Measurements from ENCODE around the gene MEG3. TPM values are rescaled to one million over a fixed set of nuclear protein-coding genes. Genes with fewer than 3 reads are reported as not detected.

MEG3 gene
- total and polyA plus RNA-seq, 2 of the 8 experiments (the other 6 are each of a cell fraction or from before 2014, with no cell fraction given): 0.17 to 1.1 TPM

DNA sequence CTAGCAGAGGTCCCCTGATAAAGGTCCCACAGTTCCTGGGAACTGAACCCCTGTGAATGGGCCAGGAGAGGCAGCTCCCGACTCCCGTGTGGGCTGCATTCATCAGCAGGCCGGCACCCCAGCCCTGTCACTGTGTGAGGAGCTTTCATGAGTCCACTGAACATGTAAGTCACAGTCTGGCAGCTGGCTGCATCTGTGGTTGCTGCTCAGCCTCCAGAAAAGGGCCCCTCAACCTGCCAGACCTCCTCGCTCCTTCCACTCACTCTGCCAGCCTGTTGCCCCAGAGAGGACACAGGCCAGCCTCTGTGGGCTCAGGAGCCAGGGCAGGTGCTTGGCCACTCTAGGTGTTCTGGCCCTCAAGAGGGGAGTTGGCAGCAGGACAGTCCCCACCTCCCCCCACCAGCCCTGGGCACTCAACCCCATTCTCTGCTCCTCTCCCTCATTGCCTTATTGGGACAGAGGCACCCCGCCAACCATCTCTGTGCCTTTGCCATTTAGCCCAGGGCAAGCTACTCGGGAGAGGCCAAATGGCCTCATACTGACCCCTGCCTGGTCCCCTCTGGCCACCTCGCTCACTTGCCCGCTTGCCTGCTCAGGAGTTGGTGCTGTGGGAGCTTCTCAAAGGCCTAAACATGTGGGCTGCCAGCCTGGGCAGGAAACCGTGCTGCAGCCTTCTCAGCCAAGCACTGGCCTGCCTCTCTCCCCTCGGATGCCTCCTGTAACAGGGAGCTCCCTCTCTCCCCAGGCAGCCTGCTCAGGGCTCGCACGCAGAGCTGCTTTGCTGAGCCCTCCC, 75.7 kb downstream of the MEG3 start:
- Histone ChIP-seq H3K27me3 (replicated peaks in 1 of 4; ENCODE audit: control insufficient read depth in 3 of 4, extremely low read depth in 1 of 4, insufficient read depth in 3 of 4, low read length in 3 of 4) (peaks cover 3 to 35% (median 31%) of the 10 kb centered on the region in 4 experiments), H3K4me1 (replicated peaks in 1 of 4; ENCODE audit: control insufficient read depth in 3 of 4, insufficient read depth in 4 of 4, low read length in 3 of 4) (peaks cover 5 to 36% (median 10%) of the 10 kb centered on the region in 4 experiments), H2BK5ac (ENCODE audit: low read depth, low read length) (no peak overlapping the region), H2BK120ac (replicated peaks; ENCODE audit: low read depth, low read length) (no peak overlapping the region), H4K5ac (ENCODE audit: insufficient read length, low read depth, low read length) (no peak overlapping the region), H3K56ac (replicated peaks; ENCODE audit: insufficient read length, low read depth, low read length) (no peak overlapping the region), H2AK5ac (ENCODE audit: low read depth, low read length) (no peak overlapping the region; the same call in 1 of the 2 replicates), H3K4ac (replicated peaks; ENCODE audit: insufficient read length, low read depth, low read length) (no peak overlapping the region), H4K91ac (replicated peaks; ENCODE audit: insufficient read length, low read length) (no peak overlapping the region), H3K14ac (ENCODE audit: insufficient read length) (no peak overlapping the region), H4K8ac (ENCODE audit: extremely low read depth, insufficient read depth, low read length) (no peak overlapping the region; the same call in 1 of the 2 replicates), H2BK20ac (ENCODE audit: low read length) (0 out of 2 replicates have a peak overlapping the region, but pooled peaks have one; percentile 18), H3K4me2 (ENCODE audit: insufficient read depth in 1 of 2, low read depth in 2 of 2, low read length in 2 of 2) (peak overlapping the region in 1 of 2 experiments; percentile 83; a peak in 3 of 4 replicates), H3K4me3 (ENCODE audit: extremely low read depth in 1 of 4, insufficient read depth in 2 of 4, low read depth in 3 of 4, low read length in 4 of 4) (no peak overlapping the region), H2BK12ac (ENCODE audit: low read depth, low read length) (peak overlapping the region; percentile 60; the same call in 1 of the 2 replicates), H2AFZ (ENCODE audit: low read length) (no peak overlapping the region), H3K9ac (replicated peaks in 1 of 4; ENCODE audit: extremely low read depth in 1 of 4, low read depth in 3 of 4, low read length in 3 of 4) (no peak overlapping the region), H3K79me2 (ENCODE audit: control insufficient read depth in 1 of 2, insufficient read depth in 2 of 2, low read length in 2 of 2) (no peaks in the 10 kb centered on the region), H3K18ac (ENCODE audit: extremely low read depth, low read length) (0 out of 2 replicates have a peak overlapping the region, but pooled peaks have one; percentile 19), H3K27ac (ENCODE audit: low read depth, low read length) (no peak overlapping the region), H3K79me1 (ENCODE audit: low read depth, low read length) (no peaks in the 10 kb centered on the region), H2BK15ac (ENCODE audit: low read length) (no peak overlapping the region), H4K20me1 (replicated peaks in 1 of 2; ENCODE audit: control insufficient read depth in 1 of 2, insufficient read depth in 2 of 2, low read length in 2 of 2) (no peaks in the 10 kb centered on the region), H3K23me2 (ENCODE audit: low read depth, low read length) (peaks cover 7% of the 10 kb centered on the region), H3K36me3 (ENCODE audit: control insufficient read depth in 2 of 4, insufficient read depth in 4 of 4, low read length in 3 of 4) (no peaks in the 10 kb centered on the region), H3K9me3 (ENCODE audit: insufficient read depth in 2 of 2, low read depth in 1 of 2, low read length in 1 of 2) (peaks cover 0 to 8% of the 10 kb centered on the region in 2 experiments; a peak in 1 of 4 replicates), H3K23ac (ENCODE audit: insufficient read length) (no peak overlapping the region)
- ChIA-PET CTCF (ENCODE audit: partially characterized antibody) (interaction anchor here (0.6 to 6.5 kb wide), 52 partner anchors 10 to 766 kb away, joined by 3 to 70 read pairs (median 4); no protein-coding TSS in a partner anchor), POLR2A (ENCODE audit: partially characterized antibody) (no interaction called here)
- FAIRE-seq (no peak), DNase-seq (ENCODE audit: low read depth in 1 of 2, low spot score in 2 of 2) (peak in 1 of 2 experiments; percentile 37)
- WGBS, 2 experiments (ENCODE audit: extremely low coverage in 1 of 2, insufficient coverage in 1 of 2, insufficient read length in 1 of 2, insufficient replicate concordance in 2 of 2, low coverage in 1 of 2, low lambda C conversion rate in 2 of 2, missing lambda C conversion rate in 1 of 2): 93% methylated on average over 11 of the region's 12 CpGs; no CpG with 5 or more reads in 1 of the 2 experiments
- no peak for TF ChIP-seq BACH1 (IDR thresholded peaks at IDR 0.05; ENCODE audit: low read length)
- TF ChIP-seq SUZ12 (IDR thresholded peaks at IDR 0.05; ENCODE audit: low read length): no peak
- no peak for TF ChIP-seq TBP (IDR thresholded peaks at IDR 0.05; ENCODE audit: low read depth, low read length)
- no peak for TF ChIP-seq EP300 (IDR thresholded peaks at IDR 0.05; ENCODE audit: borderline replicate concordance in 1 of 2, low read depth in 2 of 2, low read length in 2 of 2)
- no peak for TF ChIP-seq SIX5 (IDR thresholded peaks at IDR 0.05; ENCODE audit: low read depth, low read length)
- no peak for TF ChIP-seq JUND (IDR thresholded peaks at IDR 0.05; ENCODE audit: low read length)
- TF ChIP-seq RBBP5 (IDR thresholded peaks at IDR 0.05; ENCODE audit: borderline replicate concordance, low read depth, low read length): no peak
- TF ChIP-seq, protein P1, sequence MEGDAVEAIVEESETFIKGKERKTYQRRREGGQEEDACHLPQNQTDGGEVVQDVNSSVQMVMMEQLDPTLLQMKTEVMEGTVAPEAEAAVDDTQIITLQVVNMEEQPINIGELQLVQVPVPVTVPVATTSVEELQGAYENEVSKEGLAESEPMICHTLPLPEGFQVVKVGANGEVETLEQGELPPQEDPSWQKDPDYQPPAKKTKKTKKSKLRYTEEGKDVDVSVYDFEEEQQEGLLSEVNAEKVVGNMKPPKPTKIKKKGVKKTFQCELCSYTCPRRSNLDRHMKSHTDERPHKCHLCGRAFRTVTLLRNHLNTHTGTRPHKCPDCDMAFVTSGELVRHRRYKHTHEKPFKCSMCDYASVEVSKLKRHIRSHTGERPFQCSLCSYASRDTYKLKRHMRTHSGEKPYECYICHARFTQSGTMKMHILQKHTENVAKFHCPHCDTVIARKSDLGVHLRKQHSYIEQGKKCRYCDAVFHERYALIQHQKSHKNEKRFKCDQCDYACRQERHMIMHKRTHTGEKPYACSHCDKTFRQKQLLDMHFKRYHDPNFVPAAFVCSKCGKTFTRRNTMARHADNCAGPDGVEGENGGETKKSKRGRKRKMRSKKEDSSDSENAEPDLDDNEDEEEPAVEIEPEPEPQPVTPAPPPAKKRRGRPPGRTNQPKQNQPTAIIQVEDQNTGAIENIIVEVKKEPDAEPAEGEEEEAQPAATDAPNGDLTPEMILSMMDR (IDR thresholded peaks at IDR 0.05; ENCODE audit: control extremely low read depth in 1 of 3, insufficient read depth in 1 of 3, low read depth in 1 of 3, low read length in 3 of 3): no peak
- no peak for TF ChIP-seq HDAC6 (IDR thresholded peaks at IDR 0.05; ENCODE audit: low read depth, low read length)

Data from H1 (cell line).